Activated CD8-positive, alpha-beta T cell treated with anti-CD3 and anti-CD28 coated beads, Interleukin-2, amount 10 ng/mL, durations not matched to agents 7 days and 5 days (primary cell): Measurements from ENCODE around the gene HS3ST5. TPM values are rescaled to one million over a fixed set of nuclear protein-coding genes. Genes with fewer than 3 reads are reported as not detected.

Experiments used
- ATAC-seq: fragments of 150-1000 bp; cut with Tn5 transposase; one replicate; pipeline ENCODE4 v1.10.0; 2021; ENCODE audit warnings: moderate library complexity
- CTCF ChIA-PET: fragments of 350-600 bp; sonication (Branson Sonifier 250); formaldehyde crosslinking; loops from one replicate; lab custom pipeline; 2021; ENCODE audit warnings: antibody characterized with exemption; lab: Charles Lee
- POLR2A ChIA-PET: fragments of 350-600 bp; sonication (Branson Sonifier 250); formaldehyde crosslinking; loops from one replicate; lab custom pipeline; 2021; ENCODE audit warnings: antibody characterized with exemption; lab: Charles Lee
- DNase-seq: peaks from one replicate; pipeline ENCODE4 v3.0.0-alpha.2; 2020
- H3K27ac Mint-ChIP-seq: one replicate; pipeline ENCODE4 v1.8.0; 2021; ENCODE audit warnings: mild to moderate bottlenecking, mixed read lengths
- H3K27me3 Mint-ChIP-seq: one replicate; pipeline ENCODE4 v1.8.0; 2021; ENCODE audit warnings: low read depth, mixed read lengths
- H3K36me3 Mint-ChIP-seq: one replicate; pipeline ENCODE4 v1.8.0; 2021; ENCODE audit warnings: low read depth, mixed read lengths
- H3K4me1 Mint-ChIP-seq: one replicate; pipeline ENCODE4 v1.8.0; 2021; ENCODE audit warnings: low read depth, mixed read lengths
- H3K4me3 Mint-ChIP-seq: one replicate; pipeline ENCODE4 v1.8.0; 2021; ENCODE audit warnings: mild to moderate bottlenecking, mixed read lengths
- H3K9me3 Mint-ChIP-seq: one replicate; pipeline ENCODE4 v1.8.0; 2022; ENCODE audit warnings: mixed read lengths; ENCODE audit not compliant: insufficient read depth
- total RNA-seq, 2 experiments: library from RNA; stranded (reverse); gene quantifications; one replicate each; pipeline ENCODE4 v1.2.3, GENCODE V29; 2021

HS3ST5 gene
- total RNA-seq, 2 experiments from 2014 or later: not detected

GRCh38 chr6:114288701-114289495 is 53.9 kb downstream of the HS3ST5 start:
- no peak overlapping the region for H3K27ac Mint-ChIP-seq
- H3K4me1 Mint-ChIP-seq: no peaks in the 10 kb centered on the region
- H3K9me3 Mint-ChIP-seq: no peaks in the 10 kb centered on the region
- POLR2A ChIA-PET: no interaction called here
- DNase-seq (no peak), ATAC-seq (no peak)
- CTCF ChIA-PET: no interaction called here
- H3K36me3 Mint-ChIP-seq: no peaks in the 10 kb centered on the region
- H3K27me3 Mint-ChIP-seq: no peaks in the 10 kb centered on the region
- H3K4me3 Mint-ChIP-seq: no peak overlapping the region

- no peak overlapping the region for H3K4me3 Mint-ChIP-seq
- no peak for DNase-seq
- H3K9me3 Mint-ChIP-seq: no peaks in the 10 kb centered on the region
Measured at GRCh38 chr6:114287461-114287860, 55.4 kb downstream of the HS3ST5 start.

GRCh38 chr6:114286211-114286610 is 56.6 kb downstream of the HS3ST5 start:
- Mint-ChIP-seq H3K36me3 (no peaks in the 10 kb centered on the region), H3K27me3 (no peaks in the 10 kb centered on the region), H3K4me3 (no peak overlapping the region), H3K9me3 (no peaks in the 10 kb centered on the region), H3K27ac (no peak overlapping the region), H3K4me1 (no peaks in the 10 kb centered on the region)
- POLR2A ChIA-PET: no interaction called here
- DNase-seq (no peak), ATAC-seq (no peak)
- CTCF ChIA-PET: no interaction called here

More at GRCh38 chr6:114287461-114287860, 55.4 kb downstream of the HS3ST5 start:
- no peak overlapping the region for H3K27ac Mint-ChIP-seq
- no peaks in the 10 kb centered on the region for H3K36me3 Mint-ChIP-seq
- ChIA-PET CTCF (no interaction called here), POLR2A (no interaction called here)
- no peaks in the 10 kb centered on the region for H3K27me3 Mint-ChIP-seq
- ATAC-seq: no peak
- H3K4me1 Mint-ChIP-seq: no peaks in the 10 kb centered on the region

- Mint-ChIP-seq H3K27me3 (no peaks in the 10 kb centered on the region), H3K9me3 (no peaks in the 10 kb centered on the region), H3K27ac (no peak overlapping the region), H3K4me3 (no peak overlapping the region), H3K4me1 (no peaks in the 10 kb centered on the region), H3K36me3 (no peaks in the 10 kb centered on the region)
- ChIA-PET POLR2A (no interaction called here), CTCF (no interaction called here)
- ATAC-seq (no peak), DNase-seq (no peak)
Measured at GRCh38 chr6:114284281-114284680, 58.5 kb downstream of the HS3ST5 start.

GRCh38 chr6:114282292-114282691 is 60.5 kb downstream of the HS3ST5 start:
- no peaks in the 10 kb centered on the region for H3K27me3 Mint-ChIP-seq
- no peaks in the 10 kb centered on the region for H3K4me1 Mint-ChIP-seq
- POLR2A ChIA-PET: no interaction called here
- no peak for ATAC-seq
- H3K4me3 Mint-ChIP-seq: no peak overlapping the region
- H3K36me3 Mint-ChIP-seq: no peaks in the 10 kb centered on the region
- CTCF ChIA-PET: no interaction called here
- no peaks in the 10 kb centered on the region for H3K9me3 Mint-ChIP-seq
- no peak overlapping the region for H3K27ac Mint-ChIP-seq
- DNase-seq: no peak

GRCh38 chr6:114281496-114281895 is 61.3 kb downstream of the HS3ST5 start:
- CTCF ChIA-PET: no interaction called here
- no peak for DNase-seq
- H3K9me3 Mint-ChIP-seq: no peaks in the 10 kb centered on the region
- POLR2A ChIA-PET: no interaction called here
- no peaks in the 10 kb centered on the region for H3K36me3 Mint-ChIP-seq
- ATAC-seq: no peak
- no peak overlapping the region for H3K4me3 Mint-ChIP-seq
- H3K27me3 Mint-ChIP-seq: no peaks in the 10 kb centered on the region
- H3K27ac Mint-ChIP-seq: no peak overlapping the region
- H3K4me1 Mint-ChIP-seq: no peaks in the 10 kb centered on the region

GRCh38 chr6:114280239-114280982 is 62.4 kb downstream of the HS3ST5 start:
- no peak overlapping the region for H3K27ac Mint-ChIP-seq
- POLR2A ChIA-PET: interaction anchor here (0.7 kb wide), 1 partner anchor 42 kb away, joined by 3 read pairs; no protein-coding TSS in a partner anchor
- DNase-seq: no peak
- H3K4me3 Mint-ChIP-seq: no peak overlapping the region
- ATAC-seq: no peak
- CTCF ChIA-PET: no interaction called here
- no peaks in the 10 kb centered on the region for H3K36me3 Mint-ChIP-seq
- no peaks in the 10 kb centered on the region for H3K9me3 Mint-ChIP-seq
- H3K4me1 Mint-ChIP-seq: no peaks in the 10 kb centered on the region
- no peaks in the 10 kb centered on the region for H3K27me3 Mint-ChIP-seq

- POLR2A ChIA-PET: no interaction called here
- H3K9me3 Mint-ChIP-seq: no peaks in the 10 kb centered on the region
- CTCF ChIA-PET: no interaction called here
- no peaks in the 10 kb centered on the region for H3K27me3 Mint-ChIP-seq
- no peak for ATAC-seq
- DNase-seq: no peak
- no peak overlapping the region for H3K4me3 Mint-ChIP-seq
- H3K36me3 Mint-ChIP-seq: no peaks in the 10 kb centered on the region
- H3K4me1 Mint-ChIP-seq: no peaks in the 10 kb centered on the region
- H3K27ac Mint-ChIP-seq: no peak overlapping the region
Measured at GRCh38 chr6:114277220-114277619, 65.6 kb downstream of the HS3ST5 start.

GRCh38 chr6:114276783-114277182 is 66.0 kb downstream of the HS3ST5 start:
- Mint-ChIP-seq H3K36me3 (no peaks in the 10 kb centered on the region), H3K4me1 (no peaks in the 10 kb centered on the region), H3K4me3 (no peak overlapping the region), H3K9me3 (no peaks in the 10 kb centered on the region), H3K27ac (no peak overlapping the region), H3K27me3 (no peaks in the 10 kb centered on the region)
- ATAC-seq (no peak), DNase-seq (no peak)
- ChIA-PET POLR2A (no interaction called here), CTCF (no interaction called here)

- Mint-ChIP-seq H3K4me1 (no peaks in the 10 kb centered on the region), H3K4me3 (no peak overlapping the region), H3K27me3 (no peaks in the 10 kb centered on the region), H3K36me3 (no peaks in the 10 kb centered on the region), H3K9me3 (no peaks in the 10 kb centered on the region), H3K27ac (no peak overlapping the region)
- POLR2A ChIA-PET: no interaction called here
- no peak for DNase-seq
- ATAC-seq: no peak
- CTCF ChIA-PET: no interaction called here
Measured at GRCh38 chr6:114274836-114275235, 68.0 kb downstream of the HS3ST5 start.

GRCh38 chr6:114272582-114272981 is 70.2 kb downstream of the HS3ST5 start:
- ChIA-PET POLR2A (no interaction called here), CTCF (no interaction called here)
- H3K27ac Mint-ChIP-seq: no peak overlapping the region
- no peaks in the 10 kb centered on the region for H3K36me3 Mint-ChIP-seq
- no peaks in the 10 kb centered on the region for H3K9me3 Mint-ChIP-seq
- no peaks in the 10 kb centered on the region for H3K27me3 Mint-ChIP-seq
- no peaks in the 10 kb centered on the region for H3K4me1 Mint-ChIP-seq
- DNase-seq (no peak), ATAC-seq (no peak)
- H3K4me3 Mint-ChIP-seq: no peak overlapping the region

GRCh38 chr6:114271405-114271804 is 71.4 kb downstream of the HS3ST5 start:
- no peak overlapping the region for H3K4me3 Mint-ChIP-seq
- CTCF ChIA-PET: no interaction called here
- no peaks in the 10 kb centered on the region for H3K4me1 Mint-ChIP-seq
- ATAC-seq (no peak), DNase-seq (no peak)
- no peaks in the 10 kb centered on the region for H3K27me3 Mint-ChIP-seq
- H3K27ac Mint-ChIP-seq: no peak overlapping the region
- POLR2A ChIA-PET: no interaction called here
- H3K36me3 Mint-ChIP-seq: no peaks in the 10 kb centered on the region
- no peaks in the 10 kb centered on the region for H3K9me3 Mint-ChIP-seq
